Measurements from ENCODE around the gene DNAI1.

The DNAI1 gene

DNA sequence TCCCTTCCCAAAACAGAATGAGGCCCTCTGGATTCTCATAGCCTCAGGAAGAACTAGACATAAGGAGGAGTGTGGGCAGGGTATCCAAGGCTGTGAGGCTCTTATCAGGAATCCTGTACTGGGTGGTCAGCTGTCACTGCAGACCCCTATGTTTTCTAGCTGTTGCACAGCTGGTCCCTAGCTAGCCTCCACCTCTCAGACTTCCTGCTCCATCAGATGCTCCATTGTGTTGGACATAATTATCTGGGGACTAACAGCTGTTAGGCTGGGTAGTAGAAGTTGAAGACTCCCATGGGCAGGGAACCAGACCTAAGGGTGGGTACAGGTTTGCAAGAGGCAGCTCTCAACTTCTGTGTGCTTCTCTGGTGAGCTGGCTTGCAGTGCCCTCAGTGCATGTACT is 18.6 kb upstream of the DNAI1 start:
- Histone ChIP-seq H3K9me3 (ENCODE audit: insufficient read depth, low read length) (no peaks in the 10 kb centered on the region), H3K4me2 (ENCODE audit: low read depth, low read length, poor library complexity, severe bottlenecking) (no peak overlapping the region), H3K27me3 (ENCODE audit: low read length) (no peaks in the 10 kb centered on the region), H4K20me1 (ENCODE audit: low read depth, low read length) (no peaks in the 10 kb centered on the region), H3K9me2 (replicated peaks; ENCODE audit: insufficient read depth, low read length) (no peaks in the 10 kb centered on the region), H3K4me3 (ENCODE audit: insufficient read depth, low read length, poor library complexity, severe bottlenecking) (no peak overlapping the region), H3K9ac (ENCODE audit: low read length) (no peak overlapping the region), H3K27ac (ENCODE audit: low read depth, low read length) (no peak overlapping the region), H2AFZ (ENCODE audit: low read depth, low read length, severe bottlenecking) (no peak overlapping the region), H3F3A (ENCODE audit: insufficient read depth) (no peaks in the 10 kb centered on the region), H3K79me2 (ENCODE audit: insufficient read depth, low read length) (no peaks in the 10 kb centered on the region), H3K36me3 (ENCODE audit: low read length) (no peaks in the 10 kb centered on the region)
- TF ChIP-seq, protein P1, sequence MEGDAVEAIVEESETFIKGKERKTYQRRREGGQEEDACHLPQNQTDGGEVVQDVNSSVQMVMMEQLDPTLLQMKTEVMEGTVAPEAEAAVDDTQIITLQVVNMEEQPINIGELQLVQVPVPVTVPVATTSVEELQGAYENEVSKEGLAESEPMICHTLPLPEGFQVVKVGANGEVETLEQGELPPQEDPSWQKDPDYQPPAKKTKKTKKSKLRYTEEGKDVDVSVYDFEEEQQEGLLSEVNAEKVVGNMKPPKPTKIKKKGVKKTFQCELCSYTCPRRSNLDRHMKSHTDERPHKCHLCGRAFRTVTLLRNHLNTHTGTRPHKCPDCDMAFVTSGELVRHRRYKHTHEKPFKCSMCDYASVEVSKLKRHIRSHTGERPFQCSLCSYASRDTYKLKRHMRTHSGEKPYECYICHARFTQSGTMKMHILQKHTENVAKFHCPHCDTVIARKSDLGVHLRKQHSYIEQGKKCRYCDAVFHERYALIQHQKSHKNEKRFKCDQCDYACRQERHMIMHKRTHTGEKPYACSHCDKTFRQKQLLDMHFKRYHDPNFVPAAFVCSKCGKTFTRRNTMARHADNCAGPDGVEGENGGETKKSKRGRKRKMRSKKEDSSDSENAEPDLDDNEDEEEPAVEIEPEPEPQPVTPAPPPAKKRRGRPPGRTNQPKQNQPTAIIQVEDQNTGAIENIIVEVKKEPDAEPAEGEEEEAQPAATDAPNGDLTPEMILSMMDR (IDR thresholded peaks at IDR 0.05; ENCODE audit: insufficient read depth, low read length, poor library complexity, severe bottlenecking): no peak
- TF ChIP-seq EZH2phosphoT487 (conservative IDR thresholded peaks at IDR 0.05; ENCODE audit: low read length): no peak

DNA sequence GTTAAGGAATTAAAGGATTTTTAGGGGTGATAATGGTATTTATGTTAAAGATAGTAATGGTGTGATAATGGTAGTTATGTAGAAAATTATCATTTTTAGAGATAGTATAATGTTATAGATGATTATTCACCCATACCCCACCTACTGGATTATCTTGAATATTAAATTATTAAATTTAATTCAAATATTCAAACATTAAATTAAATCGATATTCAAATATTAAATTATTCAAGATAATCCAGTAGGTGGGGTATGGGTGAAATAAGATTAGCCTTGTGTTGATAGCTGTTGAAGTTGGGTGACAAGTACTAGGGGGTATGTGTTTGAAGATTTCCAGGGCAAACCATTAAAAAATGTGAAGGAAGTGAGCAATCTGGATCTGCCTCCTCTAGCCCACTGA is 15.8 kb upstream of the DNAI1 start:
- H3K27ac ChIP-seq (ENCODE audit: low read depth, low read length): no peak overlapping the region
- H3K4me2 ChIP-seq (ENCODE audit: low read depth, low read length, poor library complexity, severe bottlenecking): no peak overlapping the region
- H3K79me2 ChIP-seq (ENCODE audit: insufficient read depth, low read length): no peaks in the 10 kb centered on the region
- H3K4me3 ChIP-seq (ENCODE audit: insufficient read depth, low read length, poor library complexity, severe bottlenecking): no peak overlapping the region
- no peaks in the 10 kb centered on the region for H4K20me1 ChIP-seq (ENCODE audit: low read depth, low read length)
- no peaks in the 10 kb centered on the region for H3K9me2 ChIP-seq (replicated peaks; ENCODE audit: insufficient read depth, low read length)
- no peaks in the 10 kb centered on the region for H3F3A ChIP-seq (ENCODE audit: insufficient read depth)
- no peaks in the 10 kb centered on the region for H3K9me3 ChIP-seq (ENCODE audit: insufficient read depth, low read length)
- no peaks in the 10 kb centered on the region for H3K27me3 ChIP-seq (ENCODE audit: low read length)
- TF ChIP-seq, protein P1 (IDR thresholded peaks at IDR 0.05; ENCODE audit: insufficient read depth, low read length, poor library complexity, severe bottlenecking): no peak
- no peak for TF ChIP-seq EZH2phosphoT487 (conservative IDR thresholded peaks at IDR 0.05; ENCODE audit: low read length)
- no peaks in the 10 kb centered on the region for H3K36me3 ChIP-seq (ENCODE audit: low read length)
- H3K9ac ChIP-seq (ENCODE audit: low read length): no peak overlapping the region
- H2AFZ ChIP-seq (ENCODE audit: low read depth, low read length, severe bottlenecking): no peak overlapping the region

DNA sequence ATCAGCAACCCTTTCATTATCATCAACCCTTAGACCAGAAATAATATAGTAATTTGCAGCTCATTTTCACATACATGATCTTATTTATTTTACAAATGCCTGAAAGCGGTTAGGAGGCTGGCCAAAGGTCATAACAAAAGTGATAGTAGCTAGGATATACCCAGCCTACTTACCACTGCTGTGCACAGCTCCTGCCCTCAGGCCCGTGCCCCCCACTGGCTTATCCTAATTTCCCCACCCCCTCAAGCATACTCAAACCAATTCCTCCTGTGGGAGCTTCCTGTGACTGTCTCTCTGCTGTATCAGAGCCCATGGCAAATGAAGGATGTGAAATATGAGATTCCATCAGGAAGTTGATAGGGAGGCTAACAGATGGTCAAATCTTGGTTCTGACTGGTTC is 15.1 kb upstream of the DNAI1 start:
- Histone ChIP-seq H3K27ac (ENCODE audit: low read depth, low read length) (no peak overlapping the region), H3K36me3 (ENCODE audit: low read length) (no peaks in the 10 kb centered on the region), H3K27me3 (ENCODE audit: low read length) (no peaks in the 10 kb centered on the region), H3K79me2 (ENCODE audit: insufficient read depth, low read length) (no peaks in the 10 kb centered on the region), H3K9me3 (ENCODE audit: insufficient read depth, low read length) (no peaks in the 10 kb centered on the region), H3K4me3 (ENCODE audit: insufficient read depth, low read length, poor library complexity, severe bottlenecking) (no peak overlapping the region), H3K9me2 (replicated peaks; ENCODE audit: insufficient read depth, low read length) (no peaks in the 10 kb centered on the region), H3F3A (ENCODE audit: insufficient read depth) (no peaks in the 10 kb centered on the region), H4K20me1 (ENCODE audit: low read depth, low read length) (no peaks in the 10 kb centered on the region), H3K4me2 (ENCODE audit: low read depth, low read length, poor library complexity, severe bottlenecking) (no peak overlapping the region), H3K9ac (ENCODE audit: low read length) (no peak overlapping the region), H2AFZ (ENCODE audit: low read depth, low read length, severe bottlenecking) (no peak overlapping the region)
- TF ChIP-seq, protein P1 (IDR thresholded peaks at IDR 0.05; ENCODE audit: insufficient read depth, low read length, poor library complexity, severe bottlenecking): no peak
- TF ChIP-seq EZH2phosphoT487 (conservative IDR thresholded peaks at IDR 0.05; ENCODE audit: low read length): no peak

Data from SU-DHL-6 (cell line).